GM23338 (cell line): ENCODE results near the gene NAA15. TPM values are rescaled to one million over a fixed set of nuclear protein-coding genes. Genes with fewer than 3 reads are reported as not detected.
"Not testable (repeated sequence)": the region's sequence is repeated elsewhere in the genome, so short reads cannot be mapped to it uniquely, and the experiment has no call there.

Source experiments
- ATAC-seq: fragments of 200-7000 bp; cut with Tn5 transposase; 3 replicates; pipeline ENCODE4 v1.9.1; 2020
- DNase-seq: peaks from one replicate; pipeline ENCODE4 v3.0.0-alpha.2; 2015; ENCODE audit warnings: low spot score
- H2AFZ ChIP-seq: fragments of 200-600 bp; sonication (generic); 2 replicates; pipeline ENCODE4 v1.8.0; 2016; ENCODE audit warnings: antibody characterized with exemption, mild to moderate bottlenecking, moderate library complexity
- H3F3A ChIP-seq: fragments of 200-600 bp; sonication (generic); replicated peaks from 2 replicates; pipeline ENCODE4 v1.8.0; 2017; ENCODE audit warnings: antibody characterized with exemption, mixed run types, low read depth
- H3K27ac ChIP-seq: fragments of 200-600 bp; sonication (generic); 2 replicates; pipeline ENCODE4 v1.6.1; 2016; ENCODE audit warnings: low read depth
- H3K27me3 ChIP-seq: fragments of 200-600 bp; sonication (generic); 2 replicates; pipeline ENCODE4 v1.8.0; 2016; ENCODE audit warnings: mild to moderate bottlenecking, mixed run types, moderate library complexity; ENCODE audit not compliant: insufficient read depth
- H3K36me3 ChIP-seq: fragments of 200-600 bp; sonication (generic); 2 replicates; pipeline ENCODE4 v1.8.0; 2016; ENCODE audit warnings: mild to moderate bottlenecking; ENCODE audit not compliant: insufficient read depth
- H3K4me1 ChIP-seq: fragments of 200-600 bp; sonication (generic); 2 replicates; pipeline ENCODE4 v1.8.0; 2016; ENCODE audit warnings: mild to moderate bottlenecking, moderate library complexity; ENCODE audit not compliant: insufficient read depth
- H3K4me2 ChIP-seq: fragments of 200-600 bp; sonication (generic); 2 replicates; pipeline ENCODE4 v1.7.1; 2017; ENCODE audit warnings: mixed run types
- H3K4me3 ChIP-seq: fragments of 200-600 bp; sonication (generic); 2 replicates; pipeline ENCODE4 v1.6.1; 2016; ENCODE audit warnings: mixed run types
- H3K79me2 ChIP-seq: fragments of 200-600 bp; sonication (generic); replicated peaks from 2 replicates; pipeline ENCODE4 v1.8.0; 2017; ENCODE audit warnings: mild to moderate bottlenecking; ENCODE audit not compliant: insufficient read depth
- H3K9me2 ChIP-seq: fragments of 200-600 bp; sonication (generic); 2 replicates; pipeline ENCODE4 v1.8.0; 2017; ENCODE audit not compliant: insufficient read depth
- H4K20me1 ChIP-seq: fragments of 200-600 bp; sonication (generic); replicated peaks from 2 replicates; pipeline ENCODE4 v1.8.0; 2017; ENCODE audit warnings: mild to moderate bottlenecking; ENCODE audit not compliant: insufficient read depth
- H3K27ac Mint-ChIP-seq: 2 replicates; pipeline ENCODE4 v1.8.0; 2020; ENCODE audit warnings: inconsistent platforms, mild to moderate bottlenecking, moderate library complexity, mixed read lengths
- H3K27me3 Mint-ChIP-seq: 3 replicates; pipeline ENCODE4 v1.8.0; 2022; ENCODE audit warnings: low read depth, mild to moderate bottlenecking, moderate library complexity, mixed read lengths, inconsistent platforms; ENCODE audit not compliant: insufficient read depth, poor library complexity
- H3K36me3 Mint-ChIP-seq: 3 replicates; pipeline ENCODE4 v1.8.0; 2021; ENCODE audit warnings: low read depth, mild to moderate bottlenecking, inconsistent platforms, moderate library complexity, mixed read lengths
- H3K4me1 Mint-ChIP-seq: 3 replicates; pipeline ENCODE4 v1.8.0; 2020; ENCODE audit warnings: mild to moderate bottlenecking, inconsistent platforms, mixed read lengths
- H3K4me3 Mint-ChIP-seq: 3 replicates; pipeline ENCODE4 v1.8.0; 2021; ENCODE audit warnings: moderate library complexity, mild to moderate bottlenecking, inconsistent platforms, mixed read lengths
- H3K9me3 Mint-ChIP-seq: 3 replicates; pipeline ENCODE4 v1.8.0; 2020; ENCODE audit warnings: moderate library complexity, mild to moderate bottlenecking, inconsistent platforms, mixed read lengths
- NANOG ChIP-seq: IDR thresholded peaks from 2 replicates; pipeline ENCODE4 v1.6.1; 2016; ENCODE audit warnings: antibody characterized with exemption, borderline replicate concordance
- STAT1 ChIP-seq: IDR thresholded peaks from one replicate; pipeline ENCODE4 v1.6.1; 2016; ENCODE audit warnings: antibody characterized with exemption; ENCODE audit not compliant: unreplicated experiment
- ZNF114 ChIP-seq: fragments of 250-450 bp; sonication (Bioruptor Pico); IDR thresholded peaks from 2 replicates; pipeline ENCODE4 v1.5.0; 2020; ENCODE audit warnings: mild to moderate bottlenecking, moderate library complexity
- ZNF331 ChIP-seq: fragments of 250-450 bp; sonication (Bioruptor Pico); IDR thresholded peaks from 2 replicates; pipeline ENCODE4 v1.5.0; 2020; ENCODE audit warnings: low read depth, mild to moderate bottlenecking, moderate library complexity
- polyA plus RNA-seq: library from polyadenylated mRNA; unstranded; fragments of >200 nt; fragmentation: Nextera tagmentation; extraction: Ambion mirVana; gene quantifications from 2 replicates; pipeline ENCODE4 v1.2.1, GENCODE V29; 2016
- total RNA-seq: library from RNA; depleted of rRNA; stranded (reverse); fragments of >200 nt; shearing (Covaris generic); gene quantifications from 2 replicates; pipeline ENCODE4 v1.2.3, GENCODE V29; 2014
- TF ChIP-seq, protein P1 (sequence below), 2 experiments: fragments of 200-600 bp in 1 of 2; sonication (generic) in 1 of 2; conservative IDR thresholded peaks; 2 replicates each; pipeline versions ENCODE4 v1.5.1 to v1.6.1; 2016 to 2017; ENCODE audit warnings: antibody characterized with exemption in 2 of 2, low read depth in 2 of 2, mild to moderate bottlenecking in 2 of 2, moderate library complexity in 1 of 2

The NAA15 gene
- total and polyA plus RNA-seq, 2 experiments from 2014 or later = 80.1 to 101 TPM

GRCh38 chr4:139403462-139403861 is 102.2 kb downstream of the NAA15 start:
- H3K36me3 Mint-ChIP-seq = no peaks in the 10 kb centered on the region
- Histone ChIP-seq H3K4me1 (no peaks in the 10 kb centered on the region), H3K36me3 (no peaks in the 10 kb centered on the region), H3K4me2 (no peak overlapping the region), H3K27me3 (no peaks in the 10 kb centered on the region), H2AFZ (no peak overlapping the region), H3K9me2 (no peaks in the 10 kb centered on the region), H3K79me2 (no peaks in the 10 kb centered on the region), H3K4me3 (no peak overlapping the region), H3K27ac (no peak overlapping the region), H4K20me1 (0 out of 2 replicates have a peak, but pooled peaks cover 3% of the 10 kb centered on the region), H3F3A (no peaks in the 10 kb centered on the region)
- ATAC-seq (peak; percentile 16; the same call in 2 of the 3 replicates), DNase-seq (peak; percentile 53)
- H3K27ac Mint-ChIP-seq = peak overlapping the region; percentile 70; the same call in 1 of the 2 replicates
- peaks cover 7% of the 10 kb centered on the region; the same call in 2 of the 3 replicates for H3K4me1 Mint-ChIP-seq
- no peak overlapping the region for H3K4me3 Mint-ChIP-seq
- H3K9me3 Mint-ChIP-seq = no peaks in the 10 kb centered on the region; the same call in 2 of the 3 replicates
- TF ChIP-seq NANOG (no peak), STAT1 (no peak), ZNF114 (CRISPR knock-in tag) (no peak)
- TF ChIP-seq, protein P1, sequence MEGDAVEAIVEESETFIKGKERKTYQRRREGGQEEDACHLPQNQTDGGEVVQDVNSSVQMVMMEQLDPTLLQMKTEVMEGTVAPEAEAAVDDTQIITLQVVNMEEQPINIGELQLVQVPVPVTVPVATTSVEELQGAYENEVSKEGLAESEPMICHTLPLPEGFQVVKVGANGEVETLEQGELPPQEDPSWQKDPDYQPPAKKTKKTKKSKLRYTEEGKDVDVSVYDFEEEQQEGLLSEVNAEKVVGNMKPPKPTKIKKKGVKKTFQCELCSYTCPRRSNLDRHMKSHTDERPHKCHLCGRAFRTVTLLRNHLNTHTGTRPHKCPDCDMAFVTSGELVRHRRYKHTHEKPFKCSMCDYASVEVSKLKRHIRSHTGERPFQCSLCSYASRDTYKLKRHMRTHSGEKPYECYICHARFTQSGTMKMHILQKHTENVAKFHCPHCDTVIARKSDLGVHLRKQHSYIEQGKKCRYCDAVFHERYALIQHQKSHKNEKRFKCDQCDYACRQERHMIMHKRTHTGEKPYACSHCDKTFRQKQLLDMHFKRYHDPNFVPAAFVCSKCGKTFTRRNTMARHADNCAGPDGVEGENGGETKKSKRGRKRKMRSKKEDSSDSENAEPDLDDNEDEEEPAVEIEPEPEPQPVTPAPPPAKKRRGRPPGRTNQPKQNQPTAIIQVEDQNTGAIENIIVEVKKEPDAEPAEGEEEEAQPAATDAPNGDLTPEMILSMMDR (conservative IDR thresholded peaks at IDR 0.05; ENCODE audit: low read depth in 2 of 2) = peak in 1 of 2 experiments; percentile 54
- no peaks in the 10 kb centered on the region for H3K27me3 Mint-ChIP-seq

DNA sequence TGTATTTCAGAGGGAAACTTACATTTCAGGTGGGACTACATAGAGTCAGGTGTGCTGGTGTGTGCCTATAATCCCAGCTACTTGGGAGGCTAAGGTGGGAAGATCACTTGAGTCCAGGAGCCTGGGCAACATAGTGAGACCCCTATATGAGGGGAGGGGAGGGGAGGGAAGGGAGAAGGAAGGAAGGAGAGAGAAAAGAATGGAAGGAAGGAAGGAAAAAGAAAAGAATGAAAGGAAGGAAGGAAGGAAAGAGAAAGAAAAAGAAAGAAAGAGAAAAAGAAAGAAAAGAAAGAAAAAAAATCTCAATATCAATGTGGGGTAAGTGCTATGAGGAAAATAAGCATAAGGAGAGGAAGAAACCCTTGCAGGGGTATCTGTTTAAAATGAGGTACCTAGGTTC is 109.0 kb downstream of the NAA15 start:
- H3K36me3 Mint-ChIP-seq = peaks cover 16% of the 10 kb centered on the region
- Histone ChIP-seq H3K9me2 (no peaks in the 10 kb centered on the region), H3K79me2 (no peaks in the 10 kb centered on the region), H3K27me3 (no peaks in the 10 kb centered on the region), H3K36me3 (peaks cover 6% of the 10 kb centered on the region; the same call in 1 of the 2 replicates), H3K27ac (no peak overlapping the region), H3K4me1 (no peaks in the 10 kb centered on the region), H3F3A (no peaks in the 10 kb centered on the region), H4K20me1 (no peaks in the 10 kb centered on the region; the same call in 1 of the 2 replicates), H3K4me2 (no peak overlapping the region), H2AFZ (no peak overlapping the region), H3K4me3 (no peak overlapping the region)
- ATAC-seq (no peak), DNase-seq (no peak)
- no peak overlapping the region for H3K27ac Mint-ChIP-seq
- no peak overlapping the region; the same call in 2 of the 3 replicates for H3K4me3 Mint-ChIP-seq
- H3K4me1 Mint-ChIP-seq = no peaks in the 10 kb centered on the region
- peaks cover 18% of the 10 kb centered on the region for H3K9me3 Mint-ChIP-seq
- no peak for TF ChIP-seq ZNF331 (CRISPR knock-in tag)
- no peaks in the 10 kb centered on the region for H3K27me3 Mint-ChIP-seq

- not testable (repeated sequence) for H3F3A ChIP-seq, H3K4me3 Mint-ChIP-seq, H3K4me3 ChIP-seq, H3K9me2 ChIP-seq, ATAC-seq, H3K79me2 ChIP-seq, H3K27me3 ChIP-seq, H3K27me3 Mint-ChIP-seq, H3K4me1 Mint-ChIP-seq, H4K20me1 ChIP-seq, H2AFZ ChIP-seq, DNase-seq, H3K27ac ChIP-seq, H3K36me3 ChIP-seq, H3K27ac Mint-ChIP-seq, H3K4me1 ChIP-seq, H3K4me2 ChIP-seq
- Mint-ChIP-seq H3K9me3 (peaks cover 20% of the 10 kb centered on the region), H3K36me3 (peaks cover 22% of the 10 kb centered on the region)
These were observed 113.4 kb downstream of the NAA15 start for GRCh38 chr4:139414671-139415210.
